Peyer's patch (tissue), 4 donors: ENCODE results near the gene HSPH1.

Experiments
- CTCF ChIP-seq, 6 experiments: fragments of 450-650 bp in 4 of 6; fragments of 200-600 bp in 2 of 6; sonication (generic) in 1 of 6; IDR thresholded peaks; one replicate each; pipeline ENCODE4 v1.5.1; 2017 to 2019; ENCODE audit warnings: antibody characterized with exemption in 6 of 6, mild to moderate bottlenecking in 3 of 6, moderate library complexity in 1 of 6
- POLR2A ChIP-seq, 2 donors: fragments of 450-650 bp; IDR thresholded peaks; one replicate each; pipeline ENCODE4 v1.5.1; 2017; ENCODE audit warnings: antibody characterized with exemption in 2 of 2, mild to moderate bottlenecking in 2 of 2, moderate library complexity in 2 of 2

DNA sequence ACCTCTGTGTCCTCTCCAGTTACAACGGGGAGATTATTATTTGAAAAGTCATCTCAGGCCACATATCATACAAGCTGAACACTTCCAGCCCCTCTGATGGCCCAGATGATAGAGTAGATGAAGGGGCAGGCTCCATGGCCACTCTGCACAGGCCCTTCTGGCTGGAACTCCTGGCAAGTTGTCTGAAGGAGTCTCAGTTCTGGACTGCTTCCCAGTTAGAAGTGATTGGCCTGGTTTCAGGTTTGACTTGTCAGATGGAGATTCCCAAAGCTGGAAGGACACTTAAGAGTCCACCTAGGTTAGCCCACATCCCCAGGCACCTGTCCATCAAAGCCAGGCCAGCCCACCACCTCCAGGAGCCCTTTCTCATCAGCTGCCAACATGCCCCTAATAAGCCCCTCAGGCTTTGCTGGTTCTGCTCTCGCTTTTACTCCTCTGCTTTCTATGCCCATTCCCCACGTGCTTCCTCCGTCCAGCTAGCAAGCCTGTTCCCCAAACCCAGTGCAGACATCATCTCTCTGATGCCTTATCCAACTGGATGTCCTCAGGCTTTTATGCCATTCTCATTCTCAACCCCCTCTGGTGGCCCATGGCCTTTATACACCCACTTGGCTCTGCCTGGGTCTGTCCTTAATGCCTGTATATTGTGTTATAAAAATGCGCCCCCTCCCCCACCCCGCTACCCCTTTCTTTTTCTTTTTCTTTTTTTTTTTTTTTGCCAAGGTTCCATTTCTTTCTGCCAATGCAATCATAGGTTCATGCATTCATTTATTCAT, 56.5 kb downstream of the HSPH1 start:
- TF ChIP-seq CTCF (IDR thresholded peaks at IDR 0.05): no peak
- no peak for TF ChIP-seq POLR2A (IDR thresholded peaks at IDR 0.05)
